ENCODE measurements around the gene VPS52.
A peak's percentile ranks its signal among the peaks of the same experiment; 100 is the strongest.
"Not testable (repeated sequence)": the region's sequence is repeated elsewhere in the genome, so short reads cannot be mapped to it uniquely, and the experiment has no call there.

The VPS52 gene

DNA sequence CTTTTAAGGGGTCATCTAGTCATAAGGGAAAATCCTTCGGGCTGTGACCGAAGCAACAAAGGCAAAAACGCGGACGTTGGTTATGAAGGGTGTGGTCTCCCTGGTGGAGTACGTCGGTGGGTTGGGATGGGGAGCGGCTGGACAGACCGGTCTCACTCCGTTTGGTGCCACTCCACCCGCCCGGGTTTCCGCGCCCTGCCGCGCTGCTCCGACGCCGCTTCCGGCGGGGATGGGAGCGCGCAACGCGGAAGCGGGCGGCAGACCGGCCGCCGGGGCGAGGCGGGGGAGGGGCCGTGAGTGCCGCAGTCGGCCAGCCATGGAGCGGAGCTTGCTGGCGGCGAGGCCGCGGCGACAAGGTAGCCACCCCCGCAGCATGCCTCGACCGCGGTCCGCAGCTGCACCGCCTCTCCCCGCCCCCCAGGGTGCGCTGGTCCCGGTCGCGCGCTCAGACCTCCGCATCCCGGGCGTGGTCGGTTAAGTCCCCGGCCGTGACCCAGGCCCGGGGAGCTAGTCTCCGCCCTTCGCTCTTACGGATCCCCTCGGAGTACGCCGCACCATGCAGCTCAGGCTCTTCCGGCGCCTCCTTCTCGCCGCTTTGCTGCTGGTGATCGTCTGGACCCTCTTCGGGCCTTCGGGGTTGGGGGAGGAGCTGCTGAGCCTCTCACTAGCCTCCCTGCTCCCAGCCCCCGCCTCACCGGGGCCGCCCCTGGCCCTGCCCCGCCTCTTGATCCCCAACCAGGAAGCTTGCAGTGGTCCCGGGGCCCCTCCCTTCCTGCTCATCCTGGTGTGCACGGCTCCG is 5.4 kb upstream of the VPS52 start, which contains the start of gene B3GALT4:
TSS of gene B3GALT4 (plus strand) at position 260 of the 799 bp plus-strand sequence. CDS start at position 557, 297 bp downstream.
- Histone ChIP-seq H3K36me3 (ENCODE audit: insufficient read depth, low read length) (peaks cover 74% of the 10 kb centered on the region), H3K4me1 (ENCODE audit: control insufficient read depth, insufficient read depth, low read length) (peaks cover 42% of the 10 kb centered on the region), H3K9ac (ENCODE audit: low read depth, low read length) (peak within 1 kb of the TSS; percentile 51), H3K4me3 (ENCODE audit: low read length) (peak within 1 kb of the TSS; percentile 7), H3K9me3 (replicated peaks; ENCODE audit: low read length) (no peaks in the 10 kb centered on the region), H3K27me3 (ENCODE audit: control insufficient read depth, insufficient read depth, low read length) (no peaks in the 10 kb centered on the region), H3K4me2 (ENCODE audit: low read length) (peak within 1 kb of the TSS; percentile 98)

DNA sequence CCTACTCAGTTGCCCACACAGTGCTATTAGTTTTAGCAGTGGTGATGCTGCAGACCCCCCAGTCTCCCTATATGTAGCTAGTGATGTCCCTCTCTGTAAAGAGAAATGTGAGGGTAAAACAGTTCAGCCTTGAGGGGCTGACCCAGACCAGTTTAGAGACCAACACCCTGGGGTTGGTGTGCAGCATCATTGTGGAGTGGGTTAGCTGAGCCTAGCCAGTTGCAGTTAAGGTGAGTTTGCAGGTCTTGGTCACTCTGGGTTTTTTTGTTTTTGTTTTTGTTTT is 4.8 kb upstream of the VPS52 start:
- H3K27me3 ChIP-seq (ENCODE audit: control insufficient read depth, insufficient read depth, low read length), result no peaks in the 10 kb centered on the region
- H3K4me1 ChIP-seq (ENCODE audit: control insufficient read depth, insufficient read depth, low read length), result peaks cover 42% of the 10 kb centered on the region
- peak overlapping the region; percentile 98 for H3K4me2 ChIP-seq (ENCODE audit: low read length)
- H3K9ac ChIP-seq (ENCODE audit: low read depth, low read length), result peak overlapping the region; percentile 51
- no peaks in the 10 kb centered on the region for H3K9me3 ChIP-seq (replicated peaks; ENCODE audit: low read length)
- peaks cover 74% of the 10 kb centered on the region for H3K36me3 ChIP-seq (ENCODE audit: insufficient read depth, low read length)
- H3K4me3 ChIP-seq (ENCODE audit: low read length), result peak overlapping the region; percentile 7

DNA sequence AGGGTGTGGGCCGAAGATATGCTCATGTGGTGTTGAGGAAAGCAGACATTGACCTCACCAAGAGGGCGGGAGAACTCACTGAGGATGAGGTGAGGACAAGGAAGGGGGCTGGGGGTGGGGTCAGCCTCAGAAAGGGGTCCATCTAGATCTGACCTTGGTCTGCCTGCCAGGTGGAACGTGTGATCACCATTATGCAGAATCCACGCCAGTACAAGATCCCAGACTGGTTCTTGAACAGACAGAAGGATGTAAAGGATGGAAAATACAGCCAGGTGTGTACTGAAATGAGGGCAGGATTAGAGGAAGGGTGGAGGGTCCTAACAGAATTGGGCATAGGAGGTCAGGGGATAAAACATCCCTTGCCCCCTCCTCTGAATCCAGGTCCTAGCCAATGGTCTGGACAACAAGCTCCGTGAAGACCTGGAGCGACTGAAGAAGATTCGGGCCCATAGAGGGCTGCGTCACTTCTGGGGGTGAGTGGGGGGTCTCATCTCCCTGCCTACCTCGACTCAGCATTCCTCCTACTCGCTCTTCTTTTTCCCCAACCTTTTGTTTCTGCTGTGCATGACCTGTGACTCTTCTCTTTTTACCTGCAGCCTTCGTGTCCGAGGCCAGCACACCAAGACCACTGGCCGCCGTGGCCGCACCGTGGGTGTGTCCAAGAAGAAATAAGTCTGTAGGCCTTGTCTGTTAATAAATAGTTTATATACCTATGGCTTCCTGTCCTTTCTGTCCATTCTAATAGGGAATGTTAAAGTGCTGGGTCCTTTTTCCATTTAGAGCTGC is 4.3 kb upstream of the VPS52 start:
- Histone ChIP-seq H3K9ac (ENCODE audit: low read depth, low read length) (peak overlapping the region; percentile 97), H3K4me1 (ENCODE audit: control insufficient read depth, insufficient read depth, low read length) (peaks cover 42% of the 10 kb centered on the region), H3K36me3 (ENCODE audit: insufficient read depth, low read length) (peaks cover 74% of the 10 kb centered on the region), H3K4me2 (ENCODE audit: low read length) (peak overlapping the region; percentile 98)
- H3K4me3 ChIP-seq (ENCODE audit: low read length); H3K9me3 ChIP-seq (replicated peaks; ENCODE audit: low read length); H3K27me3 ChIP-seq (ENCODE audit: control insufficient read depth, insufficient read depth, low read length): not testable (repeated sequence)

DNA sequence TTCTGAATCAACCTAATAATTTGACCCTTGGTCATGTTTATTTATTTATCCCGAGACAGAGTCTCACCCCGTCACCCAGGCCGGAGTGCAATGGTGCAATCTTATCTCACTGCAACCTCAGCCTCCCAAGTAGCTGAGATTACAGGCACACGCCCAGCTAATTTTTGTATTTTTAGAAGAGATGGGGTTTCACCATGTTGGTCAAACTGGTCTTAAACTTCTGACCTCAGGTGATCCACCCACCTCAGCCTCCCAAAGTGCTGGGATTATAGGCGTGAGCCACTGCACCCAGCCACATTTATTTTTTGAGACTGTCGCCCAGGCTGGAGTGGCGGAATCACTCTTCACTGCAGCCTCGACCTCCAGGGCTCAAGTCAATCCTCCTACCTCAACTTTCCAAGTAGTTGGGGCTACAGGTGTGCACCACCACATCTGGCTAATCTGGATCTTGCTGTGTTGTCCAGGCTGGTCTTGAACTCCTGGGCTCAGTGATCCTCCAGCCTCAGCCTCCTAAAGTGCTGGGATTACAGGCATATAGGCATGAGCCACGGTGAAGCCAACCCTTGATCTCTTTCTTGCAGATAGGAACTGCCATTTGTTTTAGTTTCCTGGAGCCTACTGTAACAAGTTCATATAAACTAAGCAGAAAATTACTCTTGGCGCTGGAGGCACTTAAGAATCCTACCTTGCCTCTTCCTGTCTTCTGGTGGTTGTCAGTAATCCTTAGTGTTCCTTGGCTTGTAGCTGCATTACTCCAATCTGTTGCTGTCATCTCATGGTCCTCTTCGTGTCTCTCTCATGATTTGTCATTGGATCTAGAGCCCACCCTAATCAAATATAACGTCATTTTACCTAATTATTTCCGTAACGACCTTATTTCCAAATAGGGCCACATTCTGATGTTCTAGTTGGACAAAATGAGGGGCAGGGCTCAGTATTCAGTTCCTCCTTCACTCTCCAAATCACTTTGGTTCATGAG is 2.5 kb upstream of the VPS52 start:
- peak overlapping the region; percentile 88 for H3K4me3 ChIP-seq (ENCODE audit: low read length)
- H3K9me3 ChIP-seq (replicated peaks; ENCODE audit: low read length), result no peaks in the 10 kb centered on the region
- H3K9ac ChIP-seq (ENCODE audit: low read depth, low read length), result peak overlapping the region; percentile 97
- H3K4me1 ChIP-seq (ENCODE audit: control insufficient read depth, insufficient read depth, low read length), result peaks cover 44% of the 10 kb centered on the region
- peaks cover 70% of the 10 kb centered on the region for H3K36me3 ChIP-seq (ENCODE audit: insufficient read depth, low read length)
- H3K4me2 ChIP-seq (ENCODE audit: low read length), result peak overlapping the region; percentile 98
- no peaks in the 10 kb centered on the region for H3K27me3 ChIP-seq (ENCODE audit: control insufficient read depth, insufficient read depth, low read length)

DNA sequence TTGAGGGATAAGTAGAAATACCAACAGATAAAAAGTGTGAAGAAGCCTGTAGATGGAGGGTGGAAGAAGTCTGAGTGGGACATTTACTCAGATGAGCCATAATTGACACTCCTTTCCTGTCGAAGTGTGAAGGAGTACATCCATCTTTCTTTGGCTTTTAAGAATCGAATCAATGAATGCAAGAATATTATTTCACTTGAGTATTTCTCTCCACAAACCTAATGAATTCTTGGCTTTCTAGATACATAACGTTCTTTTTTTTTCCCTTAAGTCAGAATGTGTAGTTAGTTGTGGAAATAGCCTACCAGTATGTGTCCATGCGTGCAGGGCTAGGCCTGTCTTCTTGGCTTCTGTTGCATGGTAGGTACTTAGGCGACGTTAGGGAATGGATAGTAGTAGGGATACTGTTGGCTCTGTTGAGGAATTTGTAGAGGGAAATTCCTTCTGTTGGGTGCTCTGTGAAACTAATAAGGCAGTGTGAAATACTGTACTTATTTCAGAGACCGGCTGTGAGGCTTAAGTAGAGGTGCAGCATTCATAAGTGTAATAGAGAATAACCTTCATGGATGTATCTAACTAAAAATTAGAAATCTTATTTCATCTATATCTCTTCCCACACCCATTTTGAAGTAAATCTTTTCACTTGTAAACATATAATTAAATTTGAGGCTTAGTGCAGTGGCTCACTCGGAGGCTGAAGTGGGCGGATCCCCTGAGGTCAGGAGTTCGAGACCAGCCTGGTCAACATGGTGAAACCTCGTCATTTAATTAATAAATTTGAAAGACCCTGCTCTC is 1.6 kb upstream of the VPS52 start:
- Histone ChIP-seq H3K9ac (ENCODE audit: low read depth, low read length) (peak overlapping the region; percentile 97), H3K4me1 (ENCODE audit: control insufficient read depth, insufficient read depth, low read length) (peaks cover 44% of the 10 kb centered on the region)

DNA sequence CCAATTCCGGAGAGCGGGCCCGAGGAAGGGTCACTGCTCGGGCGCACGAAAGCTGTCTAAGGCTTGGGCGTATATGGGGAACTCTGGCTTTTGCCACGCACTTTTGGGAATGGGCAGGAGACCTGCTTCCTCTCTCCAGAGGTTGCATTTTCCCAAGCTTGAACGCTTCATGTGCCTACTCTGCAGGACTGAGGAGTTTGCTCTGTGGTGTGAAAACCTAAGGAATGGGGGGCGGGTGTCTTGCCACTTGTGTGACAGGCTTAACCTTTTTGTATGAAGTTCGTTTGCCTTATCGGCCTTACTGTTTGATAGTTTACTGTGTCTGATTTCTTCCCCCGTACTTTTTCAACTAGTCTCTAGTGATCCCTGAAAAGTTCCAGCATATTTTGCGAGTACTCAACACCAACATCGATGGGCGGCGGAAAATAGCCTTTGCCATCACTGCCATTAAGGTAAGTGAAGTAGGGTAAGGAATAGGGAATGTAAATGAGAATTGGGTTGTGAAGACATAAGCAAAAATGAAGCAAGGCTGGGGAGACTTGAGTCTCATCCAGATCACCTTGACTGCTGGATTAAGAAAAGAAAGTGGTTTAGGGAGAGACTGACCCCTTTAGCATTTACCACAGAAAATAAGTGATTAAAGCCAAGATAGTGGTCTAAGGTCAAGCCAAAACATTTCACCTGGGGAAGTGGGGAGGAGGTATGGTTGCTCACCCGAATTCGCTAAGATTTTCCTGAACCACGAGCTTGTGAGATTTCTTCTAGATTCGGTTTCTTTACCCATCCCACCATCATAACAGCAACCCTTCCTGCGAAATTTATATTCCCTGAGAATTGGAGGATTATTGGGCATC is 826 bp upstream of the VPS52 start:
- H3K4me2 ChIP-seq (ENCODE audit: low read length), result peak overlapping the region; percentile 98
- H3K4me1 ChIP-seq (ENCODE audit: control insufficient read depth, insufficient read depth, low read length), result peaks cover 44% of the 10 kb centered on the region
- peaks cover 72% of the 10 kb centered on the region for H3K36me3 ChIP-seq (ENCODE audit: insufficient read depth, low read length)
- H3K9me3 ChIP-seq (replicated peaks; ENCODE audit: low read length), result no peaks in the 10 kb centered on the region
- peak overlapping the region; percentile 97 for H3K9ac ChIP-seq (ENCODE audit: low read depth, low read length)
- H3K4me3 ChIP-seq (ENCODE audit: low read length), result peak overlapping the region; percentile 88
- H3K27me3 ChIP-seq (ENCODE audit: control insufficient read depth, insufficient read depth, low read length), result no peaks in the 10 kb centered on the region

More for the DNA sequence above, 1.6 kb upstream of the VPS52 start:
- Histone ChIP-seq H3K9me3 (replicated peaks; ENCODE audit: low read length) (no peaks in the 10 kb centered on the region), H3K36me3 (ENCODE audit: insufficient read depth, low read length) (peaks cover 69% of the 10 kb centered on the region), H3K27me3 (ENCODE audit: control insufficient read depth, insufficient read depth, low read length) (no peaks in the 10 kb centered on the region), H3K4me2 (ENCODE audit: low read length) (peak overlapping the region; percentile 98), H3K4me3 (ENCODE audit: low read length) (peak overlapping the region; percentile 88)

DNA sequence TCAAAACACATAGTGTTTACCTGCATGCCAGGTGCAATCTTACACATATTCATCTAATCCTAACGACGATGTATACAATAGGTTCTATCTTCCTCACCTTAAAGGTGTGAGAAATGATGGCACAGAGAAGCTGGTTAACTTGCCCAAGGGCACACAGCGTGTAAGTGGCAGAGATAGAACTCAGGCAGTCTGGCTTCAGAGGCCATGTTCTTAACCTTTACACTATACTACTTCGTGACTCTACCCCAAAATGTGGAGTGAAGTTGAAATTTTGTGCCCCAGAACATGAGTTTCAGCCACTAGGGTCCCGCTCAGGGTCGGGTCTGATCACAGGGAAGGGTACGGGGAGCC is 584 bp downstream of the VPS52 start:
- Histone ChIP-seq H3K9me3 (replicated peaks; ENCODE audit: low read length) (no peaks in the 10 kb centered on the region), H3K27me3 (ENCODE audit: control insufficient read depth, insufficient read depth, low read length) (no peaks in the 10 kb centered on the region), H3K9ac (ENCODE audit: low read depth, low read length) (peak overlapping the region; percentile 97), H3K4me3 (ENCODE audit: low read length) (peak overlapping the region; percentile 88), H3K4me2 (ENCODE audit: low read length) (peak overlapping the region; percentile 96), H3K4me1 (ENCODE audit: control insufficient read depth, insufficient read depth, low read length) (peaks cover 32% of the 10 kb centered on the region), H3K36me3 (ENCODE audit: insufficient read depth, low read length) (peaks cover 74% of the 10 kb centered on the region)

DNA sequence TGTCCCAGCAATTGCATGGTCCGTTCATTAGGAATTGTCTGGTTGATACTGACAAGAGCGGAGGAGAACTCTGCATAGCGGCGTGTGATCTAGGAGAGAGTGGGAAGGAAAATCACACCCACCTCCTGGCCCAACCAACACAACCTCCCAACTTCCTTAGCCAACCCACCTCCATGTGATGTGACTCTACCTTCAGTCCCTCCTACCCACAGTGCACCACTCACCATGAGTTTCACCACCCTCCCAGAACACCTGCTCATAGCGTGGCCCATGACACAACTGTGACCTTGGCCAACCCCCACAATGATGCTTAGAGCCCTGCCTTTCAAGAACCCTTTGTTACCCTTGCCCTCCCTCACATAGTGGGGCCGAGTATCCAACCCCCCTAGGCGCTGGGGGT is 7.7 kb downstream of the VPS52 start:
- Histone ChIP-seq H3K4me3 (ENCODE audit: low read length) (no peak overlapping the region), H3K9ac (ENCODE audit: low read depth, low read length) (no peak overlapping the region)

DNA sequence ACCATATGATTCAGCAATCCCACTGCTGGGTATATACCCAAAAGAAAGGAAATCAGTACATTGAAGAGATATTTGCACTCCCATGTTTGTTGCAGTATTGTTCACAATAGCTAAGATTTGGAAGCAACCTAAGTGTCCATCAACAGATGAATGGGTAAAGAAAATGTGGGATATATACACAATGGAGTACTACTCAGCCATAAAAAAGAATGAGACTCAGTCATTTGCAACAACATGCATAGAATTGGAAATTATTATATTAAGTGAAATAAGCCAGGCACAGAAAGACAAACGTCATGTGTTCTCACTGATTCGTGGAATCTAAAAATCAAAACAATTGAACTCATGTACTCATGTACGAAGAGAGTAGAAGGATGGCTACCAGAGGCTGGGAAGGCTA is 9.2 kb downstream of the VPS52 start:
- peaks cover 42% of the 10 kb centered on the region for H3K36me3 ChIP-seq (ENCODE audit: insufficient read depth, low read length)
- H3K4me2 ChIP-seq (ENCODE audit: low read length); H3K9me3 ChIP-seq (replicated peaks; ENCODE audit: low read length); H3K9ac ChIP-seq (ENCODE audit: low read depth, low read length); H3K27me3 ChIP-seq (ENCODE audit: control insufficient read depth, insufficient read depth, low read length); H3K4me3 ChIP-seq (ENCODE audit: low read length): not testable (repeated sequence)
- peaks cover 16% of the 10 kb centered on the region for H3K4me1 ChIP-seq (ENCODE audit: control insufficient read depth, insufficient read depth, low read length)

More for the DNA sequence above, 7.7 kb downstream of the VPS52 start:
- Histone ChIP-seq H3K27me3 (ENCODE audit: control insufficient read depth, insufficient read depth, low read length) (no peaks in the 10 kb centered on the region), H3K4me2 (ENCODE audit: low read length) (no peak overlapping the region), H3K36me3 (ENCODE audit: insufficient read depth, low read length) (peaks cover 56% of the 10 kb centered on the region), H3K9me3 (replicated peaks; ENCODE audit: low read length) (no peaks in the 10 kb centered on the region), H3K4me1 (ENCODE audit: control insufficient read depth, insufficient read depth, low read length) (peaks cover 16% of the 10 kb centered on the region)

DNA sequence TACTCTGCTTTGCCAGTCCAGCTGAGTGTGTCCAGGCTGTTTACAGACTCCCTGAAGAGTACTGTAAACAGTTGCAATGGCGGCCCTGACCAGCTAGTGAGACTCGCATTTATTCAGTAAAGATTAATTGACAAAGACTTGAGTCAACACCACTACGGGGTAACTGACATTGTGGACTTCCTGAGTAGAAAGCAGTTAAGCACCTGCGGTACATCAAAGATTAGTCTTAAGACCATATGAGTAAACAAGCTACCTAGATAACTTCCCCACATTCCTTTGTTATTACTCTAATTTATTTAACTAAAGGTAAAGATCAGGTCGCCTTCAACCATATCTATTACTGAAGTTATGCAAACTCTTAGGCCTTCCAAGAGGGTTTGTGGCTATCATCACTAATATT is 12.6 kb downstream of the VPS52 start:
- Histone ChIP-seq H3K4me1 (ENCODE audit: control insufficient read depth, insufficient read depth, low read length) (peaks cover 16% of the 10 kb centered on the region), H3K36me3 (ENCODE audit: insufficient read depth, low read length) (peaks cover 15% of the 10 kb centered on the region), H3K9me3 (replicated peaks; ENCODE audit: low read length) (no peaks in the 10 kb centered on the region), H3K27me3 (ENCODE audit: control insufficient read depth, insufficient read depth, low read length) (no peaks in the 10 kb centered on the region), H3K4me3 (ENCODE audit: low read length) (no peak overlapping the region), H3K9ac (ENCODE audit: low read depth, low read length) (no peak overlapping the region), H3K4me2 (ENCODE audit: low read length) (no peak overlapping the region)
